GM12891 (cell line): Measurements from ENCODE around the gene EIF3I.

Source experiments
- POLR2A ChIP-seq: IDR thresholded peaks from 2 replicates; pipeline ENCODE4 v1.6.1; 2011; ENCODE audit warnings: low read depth, low read length, control low read depth
- SPI1 ChIP-seq: IDR thresholded peaks from 2 replicates; pipeline ENCODE4 v1.6.1; 2011; ENCODE audit warnings: low read depth, low read length, control low read depth
- TAF1 ChIP-seq: IDR thresholded peaks from 2 replicates; pipeline ENCODE4 v1.6.1; 2011; ENCODE audit warnings: low read depth, low read length, control low read depth

DNA sequence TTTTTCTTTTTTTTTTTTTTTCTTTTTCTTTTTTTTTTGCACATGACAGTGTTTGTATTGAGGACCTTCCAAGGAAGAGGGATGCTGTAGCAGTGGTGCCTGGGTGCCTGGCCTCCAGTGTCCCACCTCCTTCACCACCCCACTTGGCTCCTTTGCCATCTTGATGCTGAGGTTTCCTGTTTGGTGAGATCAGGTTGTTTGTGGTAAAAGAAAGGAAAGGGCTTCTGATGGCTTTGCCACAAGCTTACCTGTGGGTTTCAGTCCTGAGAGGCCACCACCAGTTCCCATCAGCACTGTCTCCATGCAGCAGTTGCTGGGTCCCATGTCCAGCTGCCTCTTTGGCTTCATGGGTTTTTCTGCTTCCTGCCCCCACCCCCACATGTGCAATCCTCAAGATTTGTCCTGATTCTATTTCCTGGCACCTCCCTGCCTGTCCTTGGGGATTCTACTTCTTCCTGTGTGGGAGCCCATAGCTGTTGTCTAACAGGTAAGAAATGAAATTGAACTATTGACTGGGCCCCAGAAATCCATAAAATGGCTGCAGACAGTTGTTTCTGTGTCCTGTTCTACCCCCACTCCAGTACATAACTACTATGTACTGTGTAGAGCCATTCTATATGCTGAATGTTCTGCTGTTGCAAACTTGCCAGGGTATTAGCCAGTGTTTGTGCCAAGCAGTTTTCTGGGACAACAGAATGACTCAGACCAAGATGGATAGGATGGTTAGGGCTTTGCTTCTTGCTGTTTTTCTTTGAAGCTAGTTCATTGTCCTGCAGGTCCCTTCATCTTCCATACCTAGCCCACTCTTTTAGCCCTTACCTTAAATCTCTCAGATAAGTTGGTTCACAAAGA, 26.0 kb upstream of the EIF3I start:
- TF ChIP-seq SPI1 (no peak), POLR2A (no peak; the same call in 1 of the 2 replicates), TAF1 (no peak)
